Panc1 (cell line): ENCODE results near the gene SH3RF2.
"Not testable (repeated sequence)": the region's sequence is repeated elsewhere in the genome, so short reads cannot be mapped to it uniquely, and the experiment has no call there.

Experiments
- POLR2AphosphoS5 ChIP-seq: IDR thresholded peaks from 2 replicates; pipeline ENCODE4 v1.6.1; 2012; ENCODE audit warnings: mild to moderate bottlenecking, low read depth, low read length, moderate library complexity
- TF ChIP-seq, protein P1 (sequence below): fragments of 450-650 bp; IDR thresholded peaks from 2 replicates; pipeline ENCODE4 v1.5.1; 2017; ENCODE audit warnings: mild to moderate bottlenecking
- TF ChIP-seq, protein P2 (sequence below), 2 experiments: IDR thresholded peaks; 2 replicates each; pipeline ENCODE4 v1.6.1; 2011 to 2012; ENCODE audit warnings: low read depth in 2 of 2, control low read depth in 1 of 2, low read length in 1 of 2, mild to moderate bottlenecking in 1 of 2, moderate library complexity in 1 of 2; ENCODE audit not compliant: insufficient read depth in 1 of 2

DNA sequence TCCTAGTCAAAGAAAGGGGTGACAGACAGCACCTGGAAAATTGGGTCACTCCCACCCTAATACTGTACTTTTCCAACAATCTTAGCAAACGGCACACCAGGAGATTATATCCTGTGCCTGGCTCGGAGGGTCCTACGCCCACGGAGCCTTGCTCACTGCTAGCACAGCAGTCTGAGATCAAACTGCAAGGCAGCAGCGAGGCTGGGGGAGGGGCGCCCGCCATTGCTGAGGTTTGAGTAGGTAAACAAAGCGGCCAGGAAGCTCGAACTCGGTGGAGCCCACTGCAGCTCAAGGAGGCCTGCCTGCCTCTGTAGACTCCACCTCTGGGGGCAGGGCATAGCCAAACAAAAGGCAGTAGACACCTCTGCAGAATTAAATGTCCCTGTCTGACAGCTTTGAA is 45.0 kb upstream of the SH3RF2 start:
- TF ChIP-seq, protein P1, sequence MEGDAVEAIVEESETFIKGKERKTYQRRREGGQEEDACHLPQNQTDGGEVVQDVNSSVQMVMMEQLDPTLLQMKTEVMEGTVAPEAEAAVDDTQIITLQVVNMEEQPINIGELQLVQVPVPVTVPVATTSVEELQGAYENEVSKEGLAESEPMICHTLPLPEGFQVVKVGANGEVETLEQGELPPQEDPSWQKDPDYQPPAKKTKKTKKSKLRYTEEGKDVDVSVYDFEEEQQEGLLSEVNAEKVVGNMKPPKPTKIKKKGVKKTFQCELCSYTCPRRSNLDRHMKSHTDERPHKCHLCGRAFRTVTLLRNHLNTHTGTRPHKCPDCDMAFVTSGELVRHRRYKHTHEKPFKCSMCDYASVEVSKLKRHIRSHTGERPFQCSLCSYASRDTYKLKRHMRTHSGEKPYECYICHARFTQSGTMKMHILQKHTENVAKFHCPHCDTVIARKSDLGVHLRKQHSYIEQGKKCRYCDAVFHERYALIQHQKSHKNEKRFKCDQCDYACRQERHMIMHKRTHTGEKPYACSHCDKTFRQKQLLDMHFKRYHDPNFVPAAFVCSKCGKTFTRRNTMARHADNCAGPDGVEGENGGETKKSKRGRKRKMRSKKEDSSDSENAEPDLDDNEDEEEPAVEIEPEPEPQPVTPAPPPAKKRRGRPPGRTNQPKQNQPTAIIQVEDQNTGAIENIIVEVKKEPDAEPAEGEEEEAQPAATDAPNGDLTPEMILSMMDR, result not testable (repeated sequence)
- TF ChIP-seq, protein P2, sequence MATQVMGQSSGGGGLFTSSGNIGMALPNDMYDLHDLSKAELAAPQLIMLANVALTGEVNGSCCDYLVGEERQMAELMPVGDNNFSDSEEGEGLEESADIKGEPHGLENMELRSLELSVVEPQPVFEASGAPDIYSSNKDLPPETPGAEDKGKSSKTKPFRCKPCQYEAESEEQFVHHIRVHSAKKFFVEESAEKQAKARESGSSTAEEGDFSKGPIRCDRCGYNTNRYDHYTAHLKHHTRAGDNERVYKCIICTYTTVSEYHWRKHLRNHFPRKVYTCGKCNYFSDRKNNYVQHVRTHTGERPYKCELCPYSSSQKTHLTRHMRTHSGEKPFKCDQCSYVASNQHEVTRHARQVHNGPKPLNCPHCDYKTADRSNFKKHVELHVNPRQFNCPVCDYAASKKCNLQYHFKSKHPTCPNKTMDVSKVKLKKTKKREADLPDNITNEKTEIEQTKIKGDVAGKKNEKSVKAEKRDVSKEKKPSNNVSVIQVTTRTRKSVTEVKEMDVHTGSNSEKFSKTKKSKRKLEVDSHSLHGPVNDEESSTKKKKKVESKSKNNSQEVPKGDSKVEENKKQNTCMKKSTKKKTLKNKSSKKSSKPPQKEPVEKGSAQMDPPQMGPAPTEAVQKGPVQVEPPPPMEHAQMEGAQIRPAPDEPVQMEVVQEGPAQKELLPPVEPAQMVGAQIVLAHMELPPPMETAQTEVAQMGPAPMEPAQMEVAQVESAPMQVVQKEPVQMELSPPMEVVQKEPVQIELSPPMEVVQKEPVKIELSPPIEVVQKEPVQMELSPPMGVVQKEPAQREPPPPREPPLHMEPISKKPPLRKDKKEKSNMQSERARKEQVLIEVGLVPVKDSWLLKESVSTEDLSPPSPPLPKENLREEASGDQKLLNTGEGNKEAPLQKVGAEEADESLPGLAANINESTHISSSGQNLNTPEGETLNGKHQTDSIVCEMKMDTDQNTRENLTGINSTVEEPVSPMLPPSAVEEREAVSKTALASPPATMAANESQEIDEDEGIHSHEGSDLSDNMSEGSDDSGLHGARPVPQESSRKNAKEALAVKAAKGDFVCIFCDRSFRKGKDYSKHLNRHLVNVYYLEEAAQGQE (IDR thresholded peaks at IDR 0.05; ENCODE audit: insufficient read depth in 1 of 2, low read depth in 2 of 2, low read length in 1 of 2), result not testable (repeated sequence)
- TF ChIP-seq POLR2AphosphoS5, result not testable (repeated sequence)
